HG02610 (cell line): ENCODE data around the gene EIF2B4.
A peak's percentile ranks its signal among the peaks of the same experiment; 100 is the strongest.

Experiments
- ATAC-seq: cut with Tn5 transposase; IDR thresholded peaks from one replicate; pipeline ENCODE4 v1.9.1; 2021; ENCODE audit warnings: mild to moderate bottlenecking, moderate library complexity; ENCODE audit not compliant: unreplicated experiment

Gene EIF2B4

DNA sequence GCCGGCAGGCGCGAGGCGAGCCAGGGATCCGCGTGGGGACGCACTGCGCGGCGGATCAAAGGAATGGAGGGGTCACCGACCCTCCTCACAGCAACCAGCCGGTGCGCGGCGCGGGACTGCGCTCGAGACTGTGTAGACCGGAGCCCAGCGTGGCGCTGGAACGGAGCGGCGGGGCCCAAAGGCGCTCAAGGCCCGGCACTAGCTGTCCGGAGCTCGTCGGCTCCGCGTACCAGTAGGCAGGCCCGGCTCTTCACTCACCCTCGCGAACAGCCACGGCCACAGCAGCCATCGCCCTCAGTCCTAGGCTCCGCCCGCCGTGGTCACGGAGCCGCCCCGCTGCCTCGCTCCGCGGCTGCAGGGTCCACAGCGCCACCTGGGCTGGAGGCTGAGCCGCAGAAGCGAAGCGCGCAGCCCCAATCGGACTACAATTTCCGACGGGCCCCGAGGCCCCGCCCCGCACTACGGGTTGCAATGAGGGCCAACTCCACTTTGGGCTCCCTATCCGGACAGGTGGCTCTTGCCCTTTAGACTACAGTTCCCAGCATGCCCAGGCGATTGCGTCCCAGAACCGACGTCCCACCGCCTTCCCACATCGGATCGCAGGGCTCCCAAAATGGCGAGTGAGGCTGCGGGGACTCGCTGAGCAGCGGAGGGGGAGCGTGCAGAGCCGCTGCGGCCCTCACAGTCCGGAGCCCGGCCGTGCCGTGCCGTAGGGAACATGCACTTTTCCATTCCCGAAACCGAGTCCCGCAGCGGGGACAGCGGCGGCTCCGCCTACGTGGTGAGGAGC, at the start of gene EIF2B4, which contains the start of gene SNX17:
Gene EIF2B4 (minus strand): TSS at position 313 of the 790 bp plus-strand sequence. CDS start 24 bp downstream, at position 289.
Gene SNX17 (plus strand): TSS at position 591 of the 790 bp plus-strand sequence. CDS start 128 bp downstream, at position 719.
- ATAC-seq = peak; percentile 92

DNA sequence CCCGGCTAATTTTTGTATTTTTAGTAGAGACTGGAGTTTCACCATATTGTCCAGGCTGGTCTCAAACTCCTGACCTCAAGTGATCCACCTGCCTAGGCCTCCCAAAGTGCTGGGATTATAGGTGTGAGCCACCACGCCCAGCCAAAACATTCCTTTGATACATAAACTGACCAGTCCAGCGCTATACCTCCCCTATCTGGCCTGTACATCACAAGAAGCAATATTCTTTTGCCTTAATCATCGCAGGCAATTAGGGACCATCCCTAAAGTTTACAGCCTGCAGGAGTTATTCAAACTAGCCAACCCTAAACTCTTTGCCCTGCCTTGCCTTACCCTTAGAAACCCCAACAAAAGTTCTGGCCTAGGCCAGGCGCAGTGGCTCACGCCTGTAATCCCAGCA, 46.0 kb upstream of the EIF2B4 start:
- no peak for ATAC-seq

DNA sequence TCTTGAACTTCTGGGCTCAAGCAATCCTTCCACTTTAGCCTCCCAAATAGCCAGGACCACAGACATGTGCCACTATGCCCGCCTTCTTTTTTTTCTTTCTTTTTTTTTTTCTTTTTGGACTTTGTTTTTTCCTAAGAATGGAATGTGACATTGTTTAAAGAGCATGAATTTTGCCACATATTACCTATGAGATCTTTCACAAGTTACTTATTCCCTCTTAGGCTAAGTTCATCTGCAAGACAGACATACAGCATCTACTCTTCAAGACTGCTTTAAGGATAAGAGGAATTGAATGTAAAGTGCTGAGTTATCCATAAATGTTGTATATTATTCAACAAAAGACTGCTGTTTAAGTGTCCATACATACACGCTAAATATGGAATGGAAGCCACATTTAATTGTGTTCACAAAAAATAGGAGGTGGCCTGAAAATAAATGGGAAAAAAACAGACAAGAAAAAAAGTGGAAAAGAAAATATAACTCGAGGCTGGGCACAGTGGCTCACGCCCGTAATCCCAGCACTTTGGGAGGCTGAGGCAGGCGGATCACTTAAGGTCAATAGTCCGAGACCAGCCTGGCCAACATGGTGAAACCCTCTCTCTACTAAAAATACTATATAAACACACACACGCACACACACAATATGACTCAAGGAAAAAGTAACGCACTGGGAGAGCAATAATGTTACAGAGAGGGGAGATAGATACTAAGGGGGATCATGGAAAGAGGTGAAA, 42.4 kb upstream of the EIF2B4 start:
- ATAC-seq = no peak

DNA sequence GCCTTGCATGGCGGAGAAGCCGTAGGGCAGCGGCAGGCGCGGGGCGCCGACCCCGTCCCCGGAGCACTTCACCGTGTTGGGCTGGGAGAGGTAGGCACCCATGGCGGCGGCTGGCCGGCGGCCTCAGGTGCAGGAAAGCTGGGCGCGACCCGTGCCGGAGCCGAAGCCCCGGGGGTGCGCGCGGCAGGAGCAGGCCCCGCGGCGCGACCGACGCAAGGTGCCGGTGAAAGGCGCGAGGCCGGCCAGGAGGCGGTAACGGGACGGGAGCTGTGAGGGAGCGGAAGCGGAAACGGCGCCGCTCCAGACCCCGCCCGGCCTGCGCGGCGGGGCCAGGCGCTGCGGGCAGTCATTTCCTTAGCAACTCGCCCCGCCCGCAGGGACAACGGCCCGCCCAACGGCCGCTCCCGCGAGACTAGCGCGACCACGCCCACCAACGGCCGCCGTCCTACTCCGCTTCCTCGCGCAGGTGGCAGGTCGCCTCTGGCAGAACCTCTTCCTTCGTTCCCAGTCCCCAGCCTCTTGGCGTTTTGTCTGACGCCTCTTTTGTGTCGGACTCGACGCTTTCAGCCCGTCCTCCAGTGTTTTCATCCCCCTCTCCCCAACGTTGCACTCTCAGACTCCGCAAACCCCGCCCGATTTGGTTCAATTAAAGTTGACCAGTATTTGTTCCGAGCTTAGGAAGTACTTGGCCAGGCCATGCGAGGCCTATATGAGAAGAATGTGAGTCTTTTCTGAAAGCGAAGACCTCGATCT, 39.4 kb upstream of the EIF2B4 start, which contains the start of gene PPM1G:
Gene PPM1G (minus strand): TSS at position 271 of the 753 bp plus-strand sequence. CDS start 169 bp downstream, at position 102.
- peak; percentile 96 for ATAC-seq

DNA sequence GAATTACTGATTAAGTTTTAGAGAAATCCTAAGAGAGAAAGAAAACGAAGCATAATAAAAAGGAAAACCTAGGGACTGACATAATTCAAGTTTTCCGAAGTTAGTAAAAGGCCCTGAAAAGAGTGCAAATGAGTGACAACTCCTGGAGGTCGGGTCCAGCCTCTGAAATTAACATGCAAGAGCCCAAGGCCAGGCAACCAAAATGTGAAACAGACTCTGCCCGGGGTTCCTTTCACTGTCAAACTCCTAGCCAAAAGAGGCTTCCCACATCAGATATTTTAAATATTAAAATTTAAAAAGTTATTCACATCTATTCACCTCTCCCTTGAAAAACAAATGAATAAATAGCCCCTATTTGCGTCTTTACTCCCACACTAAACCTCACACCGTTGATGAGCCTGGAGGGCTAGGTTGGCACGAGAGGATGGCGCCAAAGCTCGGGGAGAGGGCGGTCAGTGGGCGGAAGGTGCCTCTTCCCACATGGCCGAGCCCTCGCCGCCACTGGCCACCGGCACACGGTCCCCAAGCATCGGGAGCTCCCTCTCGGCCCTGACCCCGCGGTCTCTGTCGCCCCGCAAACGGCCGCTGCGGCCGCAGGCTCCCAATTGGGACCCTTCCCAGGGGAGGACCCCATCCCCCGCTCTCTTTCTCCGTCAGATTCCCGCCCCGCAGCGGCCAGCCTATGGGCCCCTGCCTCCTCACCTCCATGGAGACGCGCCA, 38.6 kb upstream of the EIF2B4 start:
- ATAC-seq = peak; percentile 24

DNA sequence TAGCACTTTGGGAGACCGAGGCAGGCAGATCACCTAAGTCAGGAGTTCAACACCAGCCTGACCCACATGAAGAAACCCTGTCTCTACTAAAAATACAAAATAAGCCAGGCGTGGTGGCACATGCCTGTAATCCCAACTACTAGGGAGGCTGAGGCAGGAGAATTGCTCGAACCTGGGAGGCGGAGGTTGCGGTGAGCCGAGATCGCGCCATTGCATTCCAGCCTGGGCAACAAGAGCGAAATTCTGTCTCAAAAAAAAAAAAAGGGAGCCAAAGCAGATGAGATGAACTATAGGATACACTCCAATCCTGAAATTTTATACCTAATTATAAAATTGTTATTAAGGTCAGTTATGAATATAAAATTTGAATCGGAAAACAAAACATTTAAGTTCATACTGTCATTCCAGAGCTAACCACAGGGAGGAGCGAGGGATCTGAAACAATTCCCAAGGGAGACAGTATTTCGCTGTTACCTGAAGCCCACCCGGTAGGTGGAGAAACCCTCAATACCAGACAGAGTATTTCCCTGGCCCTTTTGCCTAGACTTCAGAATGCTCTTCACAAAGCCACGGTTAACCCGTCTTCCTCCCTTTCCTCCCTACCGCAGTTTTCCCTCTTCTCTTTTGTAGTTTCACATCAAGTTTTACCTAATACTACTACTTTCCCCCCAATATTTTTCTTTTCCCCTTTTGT, 37.8 kb upstream of the EIF2B4 start:
- ATAC-seq = no peak

DNA sequence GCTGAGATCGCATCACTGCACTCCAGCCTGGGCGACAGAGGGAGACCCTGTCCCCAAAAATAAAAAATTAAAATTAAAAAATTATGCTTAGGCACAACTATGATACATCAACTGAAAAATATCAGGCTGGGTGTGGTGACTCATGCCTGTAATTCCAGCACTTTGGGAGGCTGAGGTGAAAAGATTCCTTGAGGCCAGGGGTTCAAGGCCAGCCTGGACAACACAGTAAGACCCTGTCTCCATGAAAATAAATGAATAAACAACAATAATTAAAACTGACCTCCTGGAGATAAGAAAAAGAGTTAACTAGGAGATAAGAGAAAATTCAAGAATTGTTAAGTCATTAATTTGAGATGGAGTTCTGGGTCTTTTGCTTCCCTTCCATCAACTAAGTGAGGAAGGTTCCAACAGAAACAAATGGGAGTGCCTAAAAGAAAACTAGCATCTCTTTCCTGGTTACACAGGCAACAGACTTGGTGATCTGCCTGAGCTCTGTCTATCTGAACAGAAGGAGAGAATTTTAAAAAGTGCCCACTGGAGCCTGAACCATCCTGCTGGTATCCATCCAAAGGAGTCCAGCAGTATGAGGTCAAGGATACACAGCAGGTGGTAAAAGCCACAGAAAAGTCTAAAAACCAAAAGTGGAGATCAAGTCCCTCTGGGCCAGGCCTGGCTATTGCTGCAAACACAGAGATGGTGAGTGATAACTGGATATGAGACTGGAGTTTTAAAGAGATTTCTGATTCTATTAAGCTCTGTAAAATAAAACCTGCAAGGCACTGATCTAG, 30.4 kb upstream of the EIF2B4 start:
- ATAC-seq = no peak

DNA sequence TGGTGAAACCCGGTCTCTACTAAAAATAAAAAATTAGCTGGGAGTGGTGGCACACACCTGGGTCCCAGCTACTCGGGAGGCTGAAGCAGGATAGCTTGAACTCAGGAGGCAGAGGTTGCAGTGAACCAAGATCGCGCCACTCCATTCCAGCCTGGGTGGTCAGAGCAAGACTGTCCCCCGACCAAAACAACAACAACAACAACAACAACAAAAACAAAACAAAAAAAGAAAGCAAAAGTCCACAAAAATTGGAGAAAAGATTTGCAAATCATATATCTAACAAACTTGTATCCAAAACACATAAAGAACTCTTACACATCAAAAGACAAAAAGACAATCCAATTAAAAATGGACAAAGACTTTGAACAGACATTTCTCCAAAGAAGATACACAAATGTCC, 28.8 kb upstream of the EIF2B4 start:
- ATAC-seq = no peak

DNA sequence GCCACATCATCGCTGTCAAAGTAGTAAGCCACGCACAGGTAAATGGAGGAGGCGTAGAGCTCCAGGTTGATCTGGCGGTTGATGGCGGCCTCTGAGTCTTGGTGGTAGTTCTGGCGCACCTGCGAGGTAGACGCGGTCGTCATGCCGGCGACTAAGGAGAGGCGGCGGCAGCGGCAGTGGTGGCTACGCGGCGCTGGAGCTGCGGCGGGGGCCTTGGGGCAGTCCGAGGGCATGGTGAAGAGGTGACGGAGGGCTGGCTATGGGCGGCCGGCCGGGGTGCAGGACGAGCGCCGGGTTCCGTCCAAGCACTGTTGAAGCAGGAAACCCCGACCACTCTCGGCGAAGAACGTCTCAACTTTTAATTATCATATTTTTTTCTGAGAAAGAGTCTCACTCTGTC, 23.1 kb upstream of the EIF2B4 start:
- no peak for ATAC-seq

DNA sequence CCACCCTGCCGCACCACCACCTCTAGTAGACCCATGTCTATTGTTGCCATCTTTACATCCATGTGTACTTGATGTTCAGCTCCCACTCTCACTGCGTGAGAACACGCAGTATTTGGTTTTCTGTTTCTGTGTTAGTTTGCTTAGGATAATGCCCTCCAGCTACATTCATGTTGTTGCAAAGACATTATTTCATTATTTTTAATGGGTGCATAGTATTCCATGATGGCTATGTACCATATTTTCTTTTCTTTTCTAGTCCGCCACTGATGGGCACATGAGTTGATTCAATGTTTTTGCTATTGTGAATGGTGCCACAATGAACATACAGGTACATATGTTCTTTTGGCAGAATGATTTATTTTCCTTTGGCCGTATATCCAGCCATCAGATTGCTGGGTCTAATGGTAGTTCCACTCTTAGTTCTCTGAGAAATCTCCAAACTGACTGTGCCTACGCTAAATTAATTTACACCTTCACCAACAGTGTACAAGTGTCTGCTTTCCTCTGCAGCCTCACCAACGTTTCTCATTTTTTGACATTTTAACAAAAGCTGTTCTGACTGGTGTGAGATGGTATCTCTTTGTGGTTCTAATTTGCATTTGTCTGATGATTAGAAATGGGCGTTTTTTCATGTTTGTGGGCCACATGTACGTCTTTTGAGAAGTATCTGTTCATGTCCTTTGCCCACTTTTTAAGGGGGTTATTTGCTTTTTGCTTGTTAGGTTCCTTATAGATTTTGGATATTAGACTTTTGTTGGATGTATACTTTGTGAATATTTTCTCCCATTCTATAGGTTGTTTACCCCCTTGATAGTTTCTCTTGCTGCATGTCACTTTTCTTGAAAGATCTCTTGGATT, 20.9 kb upstream of the EIF2B4 start:
- ATAC-seq = no peak

DNA sequence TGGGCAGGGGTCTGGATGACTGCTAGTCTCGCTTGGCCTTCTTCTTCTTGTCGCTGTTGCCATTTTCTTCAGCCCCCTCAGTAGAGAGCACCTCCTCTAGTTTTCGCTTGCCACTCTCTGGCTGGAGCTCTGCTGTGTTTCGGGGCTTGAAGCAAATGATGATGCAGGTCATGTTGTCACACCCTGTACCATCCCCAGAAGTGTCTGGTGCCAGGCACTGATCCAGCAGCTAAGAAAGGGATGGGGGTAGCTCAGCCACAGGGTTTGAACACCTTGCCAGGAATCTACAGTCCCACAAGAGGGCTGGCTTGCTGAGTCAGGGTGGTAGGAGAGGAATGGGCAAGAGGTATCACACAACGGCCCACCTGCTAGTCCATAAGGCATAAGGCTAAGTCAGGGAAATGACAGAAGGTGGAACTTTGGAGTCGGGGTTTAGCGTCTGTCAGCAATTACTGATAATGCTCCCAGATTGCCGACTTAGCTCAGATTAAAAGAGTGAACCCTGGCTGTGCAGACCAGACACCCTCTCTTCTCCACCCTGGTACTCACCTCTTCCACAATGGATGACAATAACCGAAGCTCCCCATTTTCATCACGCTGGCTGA, 11.5 kb upstream of the EIF2B4 start:
- ATAC-seq = no peak

DNA sequence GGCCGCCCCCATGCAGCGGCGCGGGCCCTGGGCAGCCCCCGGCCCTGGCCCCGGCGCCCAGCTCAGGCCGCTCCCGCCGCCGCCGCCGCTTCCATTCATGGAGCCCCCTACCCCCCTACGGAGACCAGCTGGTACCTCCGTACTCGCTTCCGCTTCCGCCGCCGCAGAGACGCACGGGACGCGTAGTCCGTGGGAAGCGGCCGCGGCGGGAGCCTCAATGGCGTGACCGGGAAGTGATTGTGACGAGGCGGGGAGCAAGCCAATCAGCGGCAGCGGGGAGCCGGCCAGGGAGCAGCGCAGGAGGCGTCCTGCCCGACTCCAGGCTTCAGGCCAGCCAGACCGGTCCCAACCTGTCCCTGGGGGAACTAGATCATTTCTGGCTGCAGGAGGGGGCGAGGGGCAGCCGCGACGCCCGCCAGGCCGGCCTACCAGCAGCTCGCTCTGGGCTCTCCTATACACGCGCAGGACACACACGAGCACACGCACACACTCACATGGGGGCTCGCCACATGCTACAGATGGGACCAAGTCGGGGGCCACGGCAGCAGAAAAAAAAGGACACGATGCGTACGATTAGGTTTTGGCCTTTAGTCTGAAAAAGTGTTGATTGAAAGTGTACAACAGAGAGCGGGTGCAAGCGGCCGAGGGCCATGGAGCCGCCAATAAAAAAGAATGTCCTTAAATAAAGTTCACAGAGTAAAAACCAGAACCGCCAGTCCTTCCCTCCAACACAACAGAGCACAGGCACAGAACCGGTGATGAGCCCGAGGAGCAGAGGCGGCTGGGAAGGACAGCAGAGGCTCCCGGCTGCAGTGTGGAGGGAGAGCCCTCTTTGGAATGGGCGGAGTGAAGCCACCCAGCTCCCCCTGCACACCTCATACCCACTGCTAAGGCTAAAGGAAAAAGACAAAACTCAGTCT, 10.7 kb upstream of the EIF2B4 start, which contains the start of gene ZNF513:
Gene ZNF513 (minus strand): TSS at position 109 of the 920 bp plus-strand sequence. CDS start 208 bp downstream, outside the sequence.
- ATAC-seq = peak; percentile 84

DNA sequence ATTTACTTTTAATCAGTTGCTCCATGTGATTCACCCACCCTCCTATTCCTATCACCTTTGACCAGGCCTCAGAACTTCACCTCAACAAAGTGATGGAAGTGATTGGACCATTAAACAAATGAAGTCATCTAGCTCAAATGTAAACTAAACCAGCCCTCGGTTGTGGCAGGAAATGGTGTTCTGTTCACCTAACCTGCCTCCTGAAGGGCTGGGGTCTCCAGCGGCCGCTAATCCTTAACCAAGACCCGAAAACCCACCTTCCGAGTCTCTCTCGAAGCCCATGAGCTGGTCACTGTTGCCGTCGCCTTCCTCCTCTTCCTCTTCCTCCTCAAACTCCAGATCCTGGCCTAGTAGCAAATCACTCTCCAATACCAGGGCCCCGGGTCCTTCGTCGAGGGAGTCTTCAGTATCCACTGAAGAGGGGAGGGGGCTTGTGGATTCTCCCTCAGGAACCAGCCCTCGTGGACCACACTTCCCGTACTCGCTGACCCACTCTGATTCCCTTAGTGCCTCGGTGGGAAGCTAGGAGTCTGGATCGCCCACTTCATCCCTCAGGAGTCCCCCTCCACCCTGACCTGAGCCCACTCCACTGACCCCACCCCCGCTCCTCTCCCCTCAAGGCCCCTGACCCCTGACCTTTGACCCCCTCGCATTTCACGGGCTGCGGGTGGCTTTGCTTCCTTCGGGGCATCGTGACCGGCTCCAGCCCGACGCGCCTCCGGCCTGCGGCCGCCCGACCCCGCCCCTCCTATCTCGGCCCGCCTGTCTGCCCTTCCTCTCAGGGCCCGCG, 9.9 kb upstream of the EIF2B4 start:
- no peak for ATAC-seq

DNA sequence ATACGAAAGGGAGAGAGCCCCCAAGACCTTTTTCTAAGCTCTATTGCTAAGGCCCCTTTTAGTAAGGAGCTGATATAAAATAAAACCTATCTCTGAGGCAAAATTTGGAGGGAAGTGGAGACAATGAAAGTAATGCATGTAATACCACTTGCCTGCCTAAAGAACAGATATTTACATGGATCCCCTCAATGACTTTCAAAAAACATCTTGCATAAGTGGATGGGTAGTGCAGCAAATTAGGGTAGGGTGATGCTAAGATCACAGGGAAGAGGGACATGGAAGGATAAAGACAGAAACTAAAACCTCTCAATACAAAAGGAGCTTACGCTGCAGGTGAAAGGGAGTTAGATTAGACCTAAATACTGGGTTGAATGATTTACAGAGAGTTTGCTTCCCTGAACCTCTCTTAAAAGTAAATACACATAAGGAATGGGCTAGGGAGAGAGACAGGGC, 9.3 kb upstream of the EIF2B4 start:
- ATAC-seq = no peak

DNA sequence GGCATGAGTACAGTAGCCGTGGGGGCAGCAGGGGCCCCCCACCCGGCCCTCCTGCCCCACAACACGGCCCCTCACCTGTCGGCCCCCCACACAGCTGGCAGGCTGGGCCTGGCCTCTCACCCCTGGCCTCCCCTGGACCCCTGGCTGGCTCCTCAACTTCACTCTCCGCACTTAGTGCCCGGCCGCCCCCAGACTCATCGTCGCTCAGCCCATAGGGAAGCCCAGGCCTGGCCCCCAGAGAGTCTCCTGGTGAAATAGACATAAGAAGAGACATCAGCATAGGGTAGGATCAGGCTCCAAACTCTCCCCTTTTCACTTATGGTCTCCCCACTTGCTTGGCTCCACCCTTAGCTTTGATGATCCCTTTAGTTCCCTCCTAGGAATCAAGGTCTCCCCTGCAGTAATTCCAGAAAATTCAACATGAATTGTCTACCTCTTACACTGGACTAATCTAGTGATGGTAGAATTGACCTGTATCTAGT, 8.7 kb upstream of the EIF2B4 start:
- no peak for ATAC-seq
